ENCODE measurements around the gene HEBP1.

HEBP1 gene

DNA sequence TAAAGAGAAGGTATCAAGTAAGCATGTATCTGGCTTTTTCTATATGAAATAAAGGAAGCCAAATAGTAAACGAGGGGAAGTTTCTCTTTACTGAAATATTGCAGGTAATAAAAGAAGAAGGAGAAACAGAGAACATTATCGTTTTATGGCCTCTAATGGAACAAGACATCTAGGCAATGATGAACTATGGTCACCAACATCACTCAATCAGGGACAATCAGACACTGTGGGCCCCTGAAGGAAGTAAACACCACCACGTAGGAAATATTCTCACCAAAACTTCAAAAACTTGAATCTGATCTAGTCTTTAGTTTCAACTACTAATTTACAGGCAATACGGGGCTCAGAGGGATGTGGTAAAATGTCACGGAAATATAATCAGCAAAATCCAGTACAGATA lies 15.9 kb downstream of the HEBP1 start:
- no peak for DNase-seq
- Histone ChIP-seq H2BK120ac (ENCODE audit: insufficient read depth, low read length, poor library complexity) (no peak overlapping the region), H3K18ac (ENCODE audit: low read length) (no peak overlapping the region), H2AK5ac (ENCODE audit: low read length) (no peak overlapping the region), H2AFZ (ENCODE audit: insufficient read depth, low read length, poor library complexity) (no peak overlapping the region), H3K4me1 (ENCODE audit: control insufficient read depth in 1 of 2, insufficient read depth in 2 of 2, low read length in 2 of 2) (peaks cover 16 to 19% of the 10 kb centered on the region in 2 experiments), H3K79me1 (ENCODE audit: low read length) (peaks cover 4% of the 10 kb centered on the region), H2BK5ac (ENCODE audit: low read depth, low read length, poor library complexity) (no peak overlapping the region), H3K14ac (ENCODE audit: low read length) (no peak overlapping the region), H4K91ac (ENCODE audit: low read depth, low read length) (no peak overlapping the region), H3K36me3 (ENCODE audit: control insufficient read depth in 1 of 2, insufficient read depth in 2 of 2, low read length in 2 of 2) (peaks cover 19 to 36% of the 10 kb centered on the region in 2 experiments), H3K23ac (ENCODE audit: low read length) (no peak overlapping the region), H3K4ac (ENCODE audit: low read depth, low read length) (no peak overlapping the region), H4K8ac (ENCODE audit: low read depth, low read length) (no peak overlapping the region), H3K27me3 (ENCODE audit: insufficient read depth, low read length) (no peaks in the 10 kb centered on the region), H3K9me3 (ENCODE audit: insufficient read depth, low read depth, low read length) (no peaks in the 10 kb centered on the region), H4K12ac (ENCODE audit: low read depth, low read length) (no peak overlapping the region), H3K27ac (ENCODE audit: low read depth, low read length) (no peak overlapping the region), H2BK12ac (ENCODE audit: low read length) (no peak overlapping the region), H3K4me2 (ENCODE audit: low read length) (no peak overlapping the region), H3K9ac (ENCODE audit: low read length) (no peak overlapping the region), H3K79me2 (ENCODE audit: control insufficient read depth, insufficient read depth, low read length, poor library complexity) (no peaks in the 10 kb centered on the region), H3K4me3 (ENCODE audit: low read depth, low read length) (no peak overlapping the region)
- WGBS (ENCODE audit: extremely low coverage, insufficient coverage, insufficient read length): no CpG with 5 or more reads among the region's 5 CpGs

DNA sequence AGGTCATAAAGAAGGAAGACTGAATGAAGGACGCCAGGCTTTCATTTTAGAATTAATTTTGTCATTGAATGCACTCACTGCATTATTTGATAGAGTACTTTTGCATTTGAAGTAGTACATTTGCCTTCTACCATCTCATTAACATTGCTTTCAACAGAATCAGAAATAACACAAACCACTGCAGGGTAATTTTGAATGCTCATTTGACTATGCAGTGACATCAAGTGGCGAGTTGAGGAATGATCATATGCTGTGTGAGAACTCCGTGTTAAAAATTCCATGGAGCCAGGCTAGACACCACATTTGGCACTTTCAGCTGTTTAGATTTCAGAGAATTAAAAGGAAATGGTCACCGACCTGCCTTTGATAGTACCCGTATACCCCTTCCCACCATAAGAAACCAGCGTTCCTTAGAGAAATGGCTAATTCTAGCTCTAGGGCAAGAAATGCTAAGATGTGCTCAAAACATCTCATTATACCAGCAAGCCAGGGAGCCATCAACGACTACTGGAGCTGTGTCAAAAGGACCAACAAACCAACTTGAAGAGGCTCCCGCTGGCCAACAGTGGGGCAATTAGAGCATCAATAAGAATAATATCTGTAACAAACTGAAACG lies 16.5 kb downstream of the HEBP1 start:
- Histone ChIP-seq H3K79me2 (ENCODE audit: control insufficient read depth, insufficient read depth, low read length, poor library complexity) (no peaks in the 10 kb centered on the region), H2BK12ac (ENCODE audit: low read length) (no peak overlapping the region), H2AFZ (ENCODE audit: insufficient read depth, low read length, poor library complexity) (no peak overlapping the region), H3K27me3 (ENCODE audit: insufficient read depth, low read length) (no peaks in the 10 kb centered on the region), H3K36me3 (ENCODE audit: control insufficient read depth in 1 of 2, insufficient read depth in 2 of 2, low read length in 2 of 2) (peaks cover 13 to 33% of the 10 kb centered on the region in 2 experiments), H4K91ac (ENCODE audit: low read depth, low read length) (no peak overlapping the region), H3K27ac (ENCODE audit: low read depth, low read length) (no peak overlapping the region), H3K9me3 (ENCODE audit: insufficient read depth, low read depth, low read length) (no peaks in the 10 kb centered on the region), H3K4me2 (ENCODE audit: low read length) (no peak overlapping the region), H3K9ac (ENCODE audit: low read length) (no peak overlapping the region), H4K8ac (ENCODE audit: low read depth, low read length) (no peak overlapping the region), H3K18ac (ENCODE audit: low read length) (no peak overlapping the region), H4K12ac (ENCODE audit: low read depth, low read length) (no peak overlapping the region), H3K79me1 (ENCODE audit: low read length) (no peaks in the 10 kb centered on the region), H3K4me1 (ENCODE audit: control insufficient read depth in 1 of 2, insufficient read depth in 2 of 2, low read length in 2 of 2) (peaks cover 10 to 13% of the 10 kb centered on the region in 2 experiments), H2BK120ac (ENCODE audit: insufficient read depth, low read length, poor library complexity) (no peak overlapping the region), H3K4ac (ENCODE audit: low read depth, low read length) (no peak overlapping the region), H2BK5ac (ENCODE audit: low read depth, low read length, poor library complexity) (no peak overlapping the region), H3K23ac (ENCODE audit: low read length) (no peak overlapping the region), H3K14ac (ENCODE audit: low read length) (no peak overlapping the region), H3K4me3 (ENCODE audit: low read depth, low read length) (no peak overlapping the region), H2AK5ac (ENCODE audit: low read length) (no peak overlapping the region)
- peak; percentile 43 to 78 for DNase-seq
- WGBS (ENCODE audit: extremely low coverage, insufficient coverage, insufficient read length): no CpG with 5 or more reads among the region's 9 CpGs

DNA sequence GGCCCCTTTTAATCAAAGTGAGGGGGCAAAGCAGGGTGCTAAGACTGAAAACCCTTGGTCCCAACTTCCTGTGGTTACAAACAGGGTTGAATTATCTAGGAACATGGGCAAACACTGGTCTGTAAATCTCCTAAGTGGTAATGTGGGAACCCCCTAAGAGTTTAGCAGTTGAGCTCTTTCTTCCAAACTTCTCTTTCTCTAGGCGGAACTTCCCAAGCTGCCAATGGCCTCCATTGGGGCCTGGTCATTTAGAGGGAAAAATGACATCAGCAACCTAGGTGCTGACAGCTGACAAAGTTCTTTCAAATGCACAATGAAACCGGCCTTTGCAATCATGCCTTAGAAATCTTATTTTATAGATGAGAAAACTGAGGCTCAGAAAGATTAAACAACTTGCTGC lies 17.7 kb downstream of the HEBP1 start:
- Histone ChIP-seq H4K91ac (ENCODE audit: low read depth, low read length) (no peak overlapping the region), H2AK5ac (ENCODE audit: low read length) (no peak overlapping the region), H3K27ac (ENCODE audit: low read depth, low read length) (no peak overlapping the region), H2BK12ac (ENCODE audit: low read length) (no peak overlapping the region), H3K18ac (ENCODE audit: low read length) (no peak overlapping the region), H3K4me3 (ENCODE audit: low read depth, low read length) (no peak overlapping the region), H3K36me3 (ENCODE audit: control insufficient read depth in 1 of 2, insufficient read depth in 2 of 2, low read length in 2 of 2) (peaks cover 14 to 36% of the 10 kb centered on the region in 2 experiments), H2AFZ (ENCODE audit: insufficient read depth, low read length, poor library complexity) (no peak overlapping the region), H3K27me3 (ENCODE audit: insufficient read depth, low read length) (no peaks in the 10 kb centered on the region), H3K14ac (ENCODE audit: low read length) (no peak overlapping the region), H2BK120ac (ENCODE audit: insufficient read depth, low read length, poor library complexity) (no peak overlapping the region), H3K23ac (ENCODE audit: low read length) (no peak overlapping the region), H3K9me3 (ENCODE audit: insufficient read depth, low read depth, low read length) (no peaks in the 10 kb centered on the region), H4K8ac (ENCODE audit: low read depth, low read length) (no peak overlapping the region), H3K4ac (ENCODE audit: low read depth, low read length) (no peak overlapping the region), H3K9ac (ENCODE audit: low read length) (no peak overlapping the region), H4K12ac (ENCODE audit: low read depth, low read length) (no peak overlapping the region), H2BK5ac (ENCODE audit: low read depth, low read length, poor library complexity) (no peak overlapping the region), H3K4me2 (ENCODE audit: low read length) (no peak overlapping the region), H3K79me2 (ENCODE audit: control insufficient read depth, insufficient read depth, low read length, poor library complexity) (no peaks in the 10 kb centered on the region), H3K4me1 (ENCODE audit: control insufficient read depth in 1 of 2, insufficient read depth in 2 of 2, low read length in 2 of 2) (peaks cover 10 to 13% of the 10 kb centered on the region in 2 experiments), H3K79me1 (ENCODE audit: low read length) (no peaks in the 10 kb centered on the region)
- WGBS (ENCODE audit: extremely low coverage, insufficient coverage, insufficient read length): no CpG with 5 or more reads among the region's 2 CpGs
- no peak for DNase-seq

DNA sequence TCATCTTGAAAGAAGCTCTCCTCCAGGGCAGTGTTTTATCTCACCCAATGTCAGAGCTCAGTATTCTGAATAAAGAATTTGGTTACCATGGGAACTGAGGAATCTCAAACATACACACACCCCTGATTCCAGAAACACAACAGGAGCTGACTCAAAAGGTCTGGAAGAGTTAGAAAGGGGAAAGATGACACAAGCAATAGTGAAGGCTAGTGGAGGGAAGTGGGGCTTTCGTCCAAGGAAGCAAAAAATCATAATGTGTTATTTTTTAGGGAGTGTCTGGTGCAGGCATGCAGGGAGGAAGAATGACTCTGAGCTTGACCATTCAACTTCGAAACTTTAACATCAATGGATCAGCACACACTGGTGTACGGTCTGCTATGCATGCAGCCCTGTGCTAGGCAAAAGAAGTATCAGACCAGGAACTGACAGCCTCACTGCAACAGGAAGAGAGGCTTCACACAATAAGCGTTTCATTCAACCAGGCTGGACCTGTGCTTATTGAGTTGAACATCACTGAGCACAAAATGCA lies 20.3 kb downstream of the HEBP1 start:
- H3K14ac ChIP-seq (ENCODE audit: low read length): no peak overlapping the region
- no peaks in the 10 kb centered on the region for H3K79me2 ChIP-seq (ENCODE audit: control insufficient read depth, insufficient read depth, low read length, poor library complexity)
- H3K4me3 ChIP-seq (ENCODE audit: low read depth, low read length): no peak overlapping the region
- no peaks in the 10 kb centered on the region for H3K9me3 ChIP-seq (ENCODE audit: insufficient read depth, low read depth, low read length)
- H2BK120ac ChIP-seq (ENCODE audit: insufficient read depth, low read length, poor library complexity): no peak overlapping the region
- peak; percentile 78 to 98 for DNase-seq
- no peak overlapping the region for H2AK5ac ChIP-seq (ENCODE audit: low read length)
- no peaks in the 10 kb centered on the region for H3K79me1 ChIP-seq (ENCODE audit: low read length)
- H2BK12ac ChIP-seq (ENCODE audit: low read length): no peak overlapping the region
- H3K27me3 ChIP-seq (ENCODE audit: insufficient read depth, low read length): no peaks in the 10 kb centered on the region
- WGBS (ENCODE audit: extremely low coverage, insufficient coverage, insufficient read length): no CpG with 5 or more reads among the region's 4 CpGs
- peak overlapping the region; percentile 38 for H3K9ac ChIP-seq (ENCODE audit: low read length)
- no peak overlapping the region for H2AFZ ChIP-seq (ENCODE audit: insufficient read depth, low read length, poor library complexity)
- H3K4me2 ChIP-seq (ENCODE audit: low read length): no peak overlapping the region
- no peak overlapping the region for H3K18ac ChIP-seq (ENCODE audit: low read length)
- no peak overlapping the region for H3K27ac ChIP-seq (ENCODE audit: low read depth, low read length)
- H3K23ac ChIP-seq (ENCODE audit: low read length): no peak overlapping the region
- peaks cover 10 to 15% of the 10 kb centered on the region in 2 experiments for H3K4me1 ChIP-seq (ENCODE audit: control insufficient read depth in 1 of 2, insufficient read depth in 2 of 2, low read length in 2 of 2)
- H4K12ac ChIP-seq (ENCODE audit: low read depth, low read length): no peak overlapping the region
- H2BK5ac ChIP-seq (ENCODE audit: low read depth, low read length, poor library complexity): no peak overlapping the region
- no peak overlapping the region for H3K4ac ChIP-seq (ENCODE audit: low read depth, low read length)
- no peak overlapping the region for H4K91ac ChIP-seq (ENCODE audit: low read depth, low read length)
- peaks cover 17 to 29% of the 10 kb centered on the region in 2 experiments for H3K36me3 ChIP-seq (ENCODE audit: control insufficient read depth in 1 of 2, insufficient read depth in 2 of 2, low read length in 2 of 2)
- H4K8ac ChIP-seq (ENCODE audit: low read depth, low read length): no peak overlapping the region
